CD4-positive, alpha-beta T cell (primary cell): ENCODE results near the gene COPG2. TPM values are rescaled to one million over a fixed set of nuclear protein-coding genes. Genes with fewer than 3 reads are reported as not detected.
"Not testable (repeated sequence)": the region's sequence is repeated elsewhere in the genome, so short reads cannot be mapped to it uniquely, and the experiment has no call there.

Source experiments
- ATAC-seq: fragments of 200-7000 bp; cut with Tn5 transposase; one replicate; pipeline ENCODE4 v1.10.0; 2022; ENCODE audit warnings: mild to moderate bottlenecking; ENCODE audit not compliant: poor library complexity
- CTCF ChIA-PET: fragments of 350-600 bp; sonication (Branson Sonifier 250); formaldehyde crosslinking; loops from one replicate; lab custom pipeline; 2021; ENCODE audit warnings: antibody characterized with exemption, inconsistent platforms; lab: Charles Lee
- POLR2A ChIA-PET: fragments of 350-600 bp; sonication (Branson Sonifier 250); formaldehyde crosslinking; loops from one replicate; lab custom pipeline; 2021; ENCODE audit warnings: antibody characterized with exemption, inconsistent platforms; lab: Charles Lee
- DNase-seq, 14 experiments: peaks; one replicate each; pipeline ENCODE4 v3.0.0-alpha.2; 2013 to 2020; ENCODE audit warnings: mixed read lengths in 2 of 14
- H3K27ac ChIP-seq, 2 donors: one replicate each; pipeline versions ENCODE4 v1.5.1 to v1.7.0; 2013; ENCODE audit warnings: low read length in 2 of 2, low read depth in 1 of 2, mild to moderate bottlenecking in 1 of 2
- H3K27me3 ChIP-seq, 2 experiments: 1 replicate in 1 of 2; 2 replicates in 1 of 2; pipeline versions ENCODE4 v1.6.1 to v1.7.0; 2013; ENCODE audit warnings: low read length in 2 of 2, control low read depth in 1 of 2, mild to moderate bottlenecking in 1 of 2, moderate library complexity in 1 of 2; ENCODE audit not compliant: insufficient read depth in 2 of 2, control insufficient read depth in 1 of 2
- H3K36me3 ChIP-seq: one replicate; pipeline ENCODE4 v1.6.1; 2013; ENCODE audit warnings: low read length, control low read depth; ENCODE audit not compliant: insufficient read depth
- H3K4me1 ChIP-seq: one replicate; pipeline ENCODE4 v1.6.1; 2013; ENCODE audit warnings: low read length, control low read depth; ENCODE audit not compliant: insufficient read depth
- H3K4me3 ChIP-seq: one replicate; pipeline ENCODE4 v1.5.1; 2013; ENCODE audit warnings: mild to moderate bottlenecking, low read length, moderate library complexity
- H3K9me3 ChIP-seq, 2 experiments: 1 replicate in 1 of 2; 2 replicates in 1 of 2; pipeline versions ENCODE4 v1.6.1 to v1.7.0; 2013; ENCODE audit warnings: low read length in 2 of 2, mild to moderate bottlenecking in 2 of 2, control low read depth in 1 of 2, moderate library complexity in 1 of 2; ENCODE audit not compliant: control insufficient read depth in 1 of 2, insufficient read depth in 1 of 2
- H3K27ac Mint-ChIP-seq: one replicate; pipeline ENCODE4 v1.8.0; 2020; ENCODE audit warnings: mixed read lengths
- H3K27me3 Mint-ChIP-seq: one replicate; pipeline ENCODE4 v1.8.0; 2021; ENCODE audit warnings: mixed read lengths
- H3K36me3 Mint-ChIP-seq: one replicate; pipeline ENCODE4 v1.8.0; 2021; ENCODE audit warnings: low read depth, mixed read lengths
- H3K4me1 Mint-ChIP-seq: one replicate; pipeline ENCODE4 v1.8.0; 2021; ENCODE audit warnings: low read depth, mixed read lengths
- H3K4me3 Mint-ChIP-seq: one replicate; pipeline ENCODE4 v1.8.0; 2020; ENCODE audit warnings: mild to moderate bottlenecking, mixed read lengths
- H3K9me3 Mint-ChIP-seq: one replicate; pipeline ENCODE4 v1.8.0; 2020; ENCODE audit warnings: mixed read lengths
- intact Hi-C, 2 experiments: fragments of 100-400 bp; cut with DNase I in 1 of 2; cut with micrococcal nuclease in 1 of 2; formaldehyde crosslinking; loops; one replicate each; pipeline versions ENCODE4 v1.15.1 to v1.9.0; 2023 to 2025; cut with DNase I, micrococcal nuclease
- total RNA-seq, 174 experiments: library from RNA in 2 of 174; stranded (reverse) in 2 of 174; gene quantifications; one replicate each; pipeline ENCODE4 v1.2.3 and lab custom pipeline; 2021 to 2026
- TF ChIP-seq, protein P1 (sequence below): fragments of 200-600 bp; IDR thresholded peaks from one replicate; pipeline ENCODE4 v1.8.0; 2022; ENCODE audit warnings: antibody characterized with exemption, mild to moderate bottlenecking

Gene COPG2
- total RNA-seq, 2 experiments from 2014 or later: 4.1 to 4.3 TPM

DNA sequence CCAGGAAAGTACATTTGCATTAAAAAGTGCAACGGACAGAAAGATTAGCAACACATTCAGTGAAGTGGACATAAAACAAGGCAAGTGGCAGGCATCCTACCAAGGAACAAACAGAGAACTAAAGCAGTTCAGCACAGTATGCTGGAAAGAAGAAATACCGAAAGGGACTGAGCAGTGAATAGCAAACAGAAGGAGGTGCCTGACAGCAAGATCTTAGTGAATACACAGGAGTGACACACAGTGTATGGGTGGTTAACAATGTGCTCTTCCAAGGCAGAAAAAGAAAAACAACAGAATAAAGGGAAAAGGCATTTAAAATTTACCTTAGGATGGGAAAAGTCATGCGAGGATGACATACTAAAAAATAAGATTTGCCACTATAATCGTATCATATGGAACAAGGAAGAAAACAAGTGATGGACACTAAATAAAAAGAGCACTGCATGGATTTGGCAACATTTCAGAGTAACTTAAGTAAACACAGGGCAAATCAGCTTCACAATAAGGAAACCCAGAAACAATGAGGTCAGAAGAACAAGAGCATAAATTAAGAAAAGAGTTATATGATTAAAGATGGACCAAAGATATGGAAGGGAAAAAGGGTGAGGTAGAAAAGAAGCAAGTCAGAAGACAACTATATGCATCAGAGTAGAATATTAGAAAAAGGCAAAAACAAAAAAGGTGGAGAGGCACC is 147.1 kb downstream of the COPG2 start:
- Mint-ChIP-seq H3K27me3 (no peaks in the 10 kb centered on the region), H3K4me3 (no peak overlapping the region), H3K4me1 (no peaks in the 10 kb centered on the region), H3K36me3 (no peaks in the 10 kb centered on the region), H3K9me3 (no peaks in the 10 kb centered on the region), H3K27ac (no peak overlapping the region)
- TF ChIP-seq, protein P1, sequence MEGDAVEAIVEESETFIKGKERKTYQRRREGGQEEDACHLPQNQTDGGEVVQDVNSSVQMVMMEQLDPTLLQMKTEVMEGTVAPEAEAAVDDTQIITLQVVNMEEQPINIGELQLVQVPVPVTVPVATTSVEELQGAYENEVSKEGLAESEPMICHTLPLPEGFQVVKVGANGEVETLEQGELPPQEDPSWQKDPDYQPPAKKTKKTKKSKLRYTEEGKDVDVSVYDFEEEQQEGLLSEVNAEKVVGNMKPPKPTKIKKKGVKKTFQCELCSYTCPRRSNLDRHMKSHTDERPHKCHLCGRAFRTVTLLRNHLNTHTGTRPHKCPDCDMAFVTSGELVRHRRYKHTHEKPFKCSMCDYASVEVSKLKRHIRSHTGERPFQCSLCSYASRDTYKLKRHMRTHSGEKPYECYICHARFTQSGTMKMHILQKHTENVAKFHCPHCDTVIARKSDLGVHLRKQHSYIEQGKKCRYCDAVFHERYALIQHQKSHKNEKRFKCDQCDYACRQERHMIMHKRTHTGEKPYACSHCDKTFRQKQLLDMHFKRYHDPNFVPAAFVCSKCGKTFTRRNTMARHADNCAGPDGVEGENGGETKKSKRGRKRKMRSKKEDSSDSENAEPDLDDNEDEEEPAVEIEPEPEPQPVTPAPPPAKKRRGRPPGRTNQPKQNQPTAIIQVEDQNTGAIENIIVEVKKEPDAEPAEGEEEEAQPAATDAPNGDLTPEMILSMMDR: no peak
- CTCF ChIA-PET: no interaction called here
- intact Hi-C loops: no loop called here
- no peak overlapping the region for H3K27ac ChIP-seq
- no peaks in the 10 kb centered on the region for H3K9me3 ChIP-seq
- H3K36me3 ChIP-seq: peaks cover 5% of the 10 kb centered on the region
- no peak for ATAC-seq
- no peak for DNase-seq
- H3K4me3 ChIP-seq: no peak overlapping the region
- POLR2A ChIA-PET: interaction anchor here (0.6 kb wide), 1 partner anchor 38 kb away, joined by 3 read pairs; no protein-coding TSS in a partner anchor
- no peaks in the 10 kb centered on the region for H3K4me1 ChIP-seq
- H3K27me3 ChIP-seq: no peaks in the 10 kb centered on the region

DNA sequence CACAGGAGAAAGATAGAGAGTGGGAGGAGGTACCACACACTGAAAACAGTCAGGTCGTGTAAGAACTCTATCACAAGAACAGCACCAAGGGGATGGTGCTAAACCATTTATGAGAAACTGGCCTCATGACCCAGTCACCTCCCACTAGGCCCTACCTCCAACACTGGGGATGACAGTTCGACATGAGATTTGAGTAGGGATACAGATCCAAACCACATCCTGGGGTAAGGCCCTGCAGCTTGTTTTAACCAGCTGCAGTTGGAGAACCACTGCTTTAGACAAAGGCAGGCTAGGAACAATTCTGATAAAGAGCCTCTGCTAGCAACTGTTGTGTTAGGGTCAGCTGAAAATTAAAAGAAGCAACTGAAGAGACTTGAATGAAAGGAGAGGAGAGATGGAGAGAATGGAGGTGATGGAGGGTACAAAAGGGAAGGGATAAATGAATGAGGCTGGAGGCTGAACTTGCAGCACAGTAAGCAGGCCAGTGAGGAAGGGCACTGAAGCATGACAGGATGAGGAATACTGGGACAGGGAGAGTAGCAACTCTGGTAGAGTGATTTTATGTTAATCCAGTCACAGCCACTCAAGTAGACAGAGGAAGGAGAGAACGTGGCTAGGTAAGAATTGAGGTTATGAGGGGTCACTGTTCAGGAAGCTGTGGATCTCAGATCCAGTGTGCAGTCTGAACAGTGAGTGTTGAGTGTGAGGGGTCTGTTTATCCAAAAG is 153.1 kb downstream of the COPG2 start:
- Histone ChIP-seq H3K9me3 (no peaks in the 10 kb centered on the region), H3K36me3 (peaks cover 2% of the 10 kb centered on the region), H3K27ac (no peak overlapping the region), H3K4me3 (no peak overlapping the region), H3K4me1 (no peaks in the 10 kb centered on the region), H3K27me3 (no peaks in the 10 kb centered on the region)
- no peak overlapping the region for H3K27ac Mint-ChIP-seq
- intact Hi-C loops: no loop called here
- no peaks in the 10 kb centered on the region for H3K36me3 Mint-ChIP-seq
- CTCF ChIA-PET: no interaction called here
- H3K9me3 Mint-ChIP-seq: no peaks in the 10 kb centered on the region
- POLR2A ChIA-PET: no interaction called here
- TF ChIP-seq, protein P1: no peak
- no peak for DNase-seq
- no peaks in the 10 kb centered on the region for H3K4me1 Mint-ChIP-seq
- no peaks in the 10 kb centered on the region for H3K27me3 Mint-ChIP-seq
- ATAC-seq: no peak
- H3K4me3 Mint-ChIP-seq: no peak overlapping the region

DNA sequence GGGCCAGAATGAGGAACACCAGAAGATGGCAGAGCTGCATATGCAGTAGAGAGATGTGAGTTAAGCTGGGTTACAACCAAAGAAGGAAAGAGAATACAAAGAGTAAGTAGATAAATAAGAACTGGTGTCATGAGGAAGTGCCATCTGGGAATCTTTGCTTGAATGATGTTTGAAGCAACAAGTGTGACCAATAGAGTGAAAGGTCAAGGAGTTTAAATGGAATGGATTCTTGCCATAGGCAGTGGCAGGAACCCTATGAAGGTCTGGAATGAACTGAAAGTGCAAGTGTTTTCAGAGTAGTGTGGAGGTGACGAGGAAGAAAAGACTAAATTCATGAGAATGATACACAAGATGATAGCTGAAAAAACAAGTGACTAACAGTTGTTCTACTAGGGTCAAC is 155.1 kb downstream of the COPG2 start:
- DNase-seq: no peak
- ChIA-PET POLR2A (no interaction called here), CTCF (no interaction called here)
- intact Hi-C loops: no loop called here
- Mint-ChIP-seq H3K27me3 (no peaks in the 10 kb centered on the region), H3K4me1 (no peaks in the 10 kb centered on the region), H3K36me3 (no peaks in the 10 kb centered on the region), H3K4me3 (no peak overlapping the region), H3K9me3 (no peaks in the 10 kb centered on the region), H3K27ac (no peak overlapping the region)
- Histone ChIP-seq H3K9me3 (no peaks in the 10 kb centered on the region), H3K27ac (no peak overlapping the region), H3K4me3 (no peak overlapping the region), H3K27me3 (no peaks in the 10 kb centered on the region), H3K36me3 (peaks cover 6% of the 10 kb centered on the region), H3K4me1 (no peaks in the 10 kb centered on the region)
- no peak for ATAC-seq
- TF ChIP-seq, protein P1: no peak

DNA sequence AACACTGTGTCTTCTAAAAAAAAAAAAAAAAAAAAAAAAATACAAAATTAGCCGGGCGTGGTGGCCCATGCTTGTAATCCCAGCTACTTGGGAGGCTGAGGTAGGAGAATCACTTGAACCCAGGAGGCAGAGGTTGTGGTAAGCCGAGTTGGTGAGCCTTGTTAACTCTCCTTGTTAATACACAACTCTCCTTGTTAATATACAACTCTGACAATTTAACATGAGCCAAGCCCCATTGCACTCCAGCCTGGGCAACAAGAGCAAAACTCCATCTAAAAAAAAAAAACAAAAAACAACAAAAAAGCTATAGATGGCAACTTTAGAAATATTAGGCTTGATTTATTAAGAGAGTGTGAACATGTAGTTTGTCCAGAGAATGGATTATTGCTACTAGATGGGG is 156.5 kb downstream of the COPG2 start:
- H3K27ac Mint-ChIP-seq, H3K4me1 Mint-ChIP-seq, CTCF ChIA-PET, H3K4me1 ChIP-seq, H3K4me3 ChIP-seq, H3K36me3 Mint-ChIP-seq, DNase-seq, intact Hi-C loops, H3K27me3 Mint-ChIP-seq, H3K4me3 Mint-ChIP-seq, H3K27ac ChIP-seq, ATAC-seq, H3K9me3 ChIP-seq, H3K9me3 Mint-ChIP-seq, H3K27me3 ChIP-seq: not testable (repeated sequence)
- POLR2A ChIA-PET: interaction anchor here (0.7 kb wide), 1 partner anchor 79 kb away, joined by 4 read pairs; no protein-coding TSS in a partner anchor
- peaks cover 17% of the 10 kb centered on the region for H3K36me3 ChIP-seq
